22Rv1 (cell line): ENCODE measurements around the gene KRTAP12-2.

ENCODE experiments used
- ZFX ChIP-seq: fragments of 450-650 bp; IDR thresholded peaks from 2 replicates; pipeline ENCODE4 v1.6.1; 2017; ENCODE audit warnings: antibody characterized with exemption, borderline replicate concordance
- TF ChIP-seq, protein P1 (sequence below): fragments of 450-650 bp; IDR thresholded peaks from 2 replicates; pipeline ENCODE4 v1.5.1; 2017; ENCODE audit warnings: mild to moderate bottlenecking

DNA sequence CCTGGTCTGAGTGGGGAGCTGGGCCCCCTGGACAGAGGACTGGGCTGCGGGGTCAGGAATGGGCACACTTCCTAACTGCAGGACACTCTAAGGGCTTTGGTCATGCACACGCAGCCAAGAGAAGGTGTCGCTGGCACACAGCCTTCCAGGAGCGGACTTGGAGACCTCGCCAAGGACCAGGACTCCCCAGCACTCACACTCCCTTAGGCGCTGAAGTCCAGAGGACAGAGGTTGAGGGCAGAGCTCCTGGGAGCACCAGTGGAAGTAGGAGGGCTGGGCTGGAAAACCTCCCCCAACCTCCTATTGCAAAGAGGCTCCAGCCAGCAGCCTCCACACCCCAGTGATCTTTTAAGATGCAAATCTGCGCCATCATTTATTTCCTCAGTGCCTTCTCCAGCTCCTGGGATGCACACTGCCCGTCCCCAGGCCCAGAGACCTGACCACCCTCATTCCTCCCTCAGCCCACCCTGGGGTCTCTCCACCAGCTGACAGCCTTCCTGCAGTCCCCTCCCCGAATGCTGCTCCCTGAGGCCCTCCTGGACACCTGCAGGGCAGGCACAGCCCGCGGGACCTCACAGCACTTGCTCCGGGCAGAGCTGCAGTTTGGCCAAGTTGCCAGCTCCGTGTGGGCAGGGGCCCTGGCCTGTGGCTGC, 41.6 kb upstream of the KRTAP12-2 start:
- TF ChIP-seq, protein P1, sequence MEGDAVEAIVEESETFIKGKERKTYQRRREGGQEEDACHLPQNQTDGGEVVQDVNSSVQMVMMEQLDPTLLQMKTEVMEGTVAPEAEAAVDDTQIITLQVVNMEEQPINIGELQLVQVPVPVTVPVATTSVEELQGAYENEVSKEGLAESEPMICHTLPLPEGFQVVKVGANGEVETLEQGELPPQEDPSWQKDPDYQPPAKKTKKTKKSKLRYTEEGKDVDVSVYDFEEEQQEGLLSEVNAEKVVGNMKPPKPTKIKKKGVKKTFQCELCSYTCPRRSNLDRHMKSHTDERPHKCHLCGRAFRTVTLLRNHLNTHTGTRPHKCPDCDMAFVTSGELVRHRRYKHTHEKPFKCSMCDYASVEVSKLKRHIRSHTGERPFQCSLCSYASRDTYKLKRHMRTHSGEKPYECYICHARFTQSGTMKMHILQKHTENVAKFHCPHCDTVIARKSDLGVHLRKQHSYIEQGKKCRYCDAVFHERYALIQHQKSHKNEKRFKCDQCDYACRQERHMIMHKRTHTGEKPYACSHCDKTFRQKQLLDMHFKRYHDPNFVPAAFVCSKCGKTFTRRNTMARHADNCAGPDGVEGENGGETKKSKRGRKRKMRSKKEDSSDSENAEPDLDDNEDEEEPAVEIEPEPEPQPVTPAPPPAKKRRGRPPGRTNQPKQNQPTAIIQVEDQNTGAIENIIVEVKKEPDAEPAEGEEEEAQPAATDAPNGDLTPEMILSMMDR = no peak
- no peak for TF ChIP-seq ZFX
